ENCODE results near the gene HLA-DPB1. TPM values are rescaled to one million over a fixed set of nuclear protein-coding genes. Genes with fewer than 3 reads are reported as not detected.

Gene HLA-DPB1
- total and polyA plus RNA-seq, 2 of the 4 experiments (the other 2 are of a cell fraction) = 7.7 to 10.7 TPM

GRCh38 chr6:33078919-33079521 is 3.2 kb downstream of the HLA-DPB1 start:
- WGBS, 2 experiments (ENCODE audit: extremely low coverage in 2 of 2, insufficient read length in 1 of 2) = 57% methylated on average over 1 of the region's 2 CpGs; no CpG with 5 or more reads in 1 of the 2 experiments
- CTCF ChIA-PET = no interaction called here
- no TSS peak for BruUV-seq (replicated peaks)

More at GRCh38 chr6:33078919-33079521, 3.2 kb downstream of the HLA-DPB1 start:
- Histone ChIP-seq H4K20me1 (ENCODE audit: insufficient read depth, low read length) (no peaks in the 10 kb centered on the region), H4K5ac (ENCODE audit: low read depth, low read length) (no peak overlapping the region), H3K9ac (ENCODE audit: low read depth, low read length) (no peak overlapping the region), H2AK5ac (ENCODE audit: low read depth, low read length) (no peak overlapping the region), H2BK20ac (ENCODE audit: low read depth, low read length) (no peak overlapping the region), H2AFZ (replicated peaks; ENCODE audit: low read length, poor library complexity) (no peak overlapping the region), H2BK120ac (ENCODE audit: low read depth, low read length) (no peak overlapping the region), H4K8ac (ENCODE audit: low read depth in 2 of 2, low read length in 2 of 2) (no peak overlapping the region), H3K27me3 (ENCODE audit: control insufficient read depth, insufficient read depth, low read length) (peaks cover 14% of the 10 kb centered on the region), H3K23ac (ENCODE audit: low read depth, low read length) (no peak overlapping the region), H3K4ac (ENCODE audit: low read depth, low read length) (no peak overlapping the region), H3K4me2 (ENCODE audit: low read depth, low read length) (no peak overlapping the region), H3K9me3 (ENCODE audit: control insufficient read depth, insufficient read depth, low read length) (no peaks in the 10 kb centered on the region), H2BK5ac (ENCODE audit: low read depth, low read length, poor library complexity, severe bottlenecking) (no peak overlapping the region), H3K79me1 (ENCODE audit: low read depth in 1 of 2, low read length in 2 of 2) (no peaks in the 10 kb centered on the region), H3K27ac (ENCODE audit: insufficient read depth, low read length) (no peak overlapping the region), H3K18ac (ENCODE audit: low read depth, low read length) (no peak overlapping the region), H3K9me1 (ENCODE audit: insufficient read depth, low read length) (no peaks in the 10 kb centered on the region; the same call in 1 of the 2 replicates), H3K56ac (ENCODE audit: extremely low read depth, insufficient read depth, low read length) (no peak overlapping the region), H3K4me1 (ENCODE audit: control insufficient read depth, insufficient read depth, low read length) (no peaks in the 10 kb centered on the region; the same call in 1 of the 2 replicates), H2BK15ac (ENCODE audit: low read depth, low read length) (no peak overlapping the region), H2AK9ac (replicated peaks; ENCODE audit: low read depth, low read length, poor library complexity) (no peak overlapping the region), H3K36me3 (ENCODE audit: control insufficient read depth, insufficient read depth, low read length) (no peaks in the 10 kb centered on the region), H4K91ac (ENCODE audit: insufficient read depth, low read depth, low read length) (no peak overlapping the region), H3K4me3 (ENCODE audit: insufficient read depth, low read depth, low read length) (no peak overlapping the region), H3K14ac (replicated peaks; ENCODE audit: low read depth, low read length) (no peak overlapping the region)
- in situ Hi-C loops (cut with MboI; ENCODE audit: low sequenced_read_pairs) = no loop called here
- ATAC-seq (ENCODE audit: low read depth) (no peak), DNase-seq (no peak)
- intact Hi-C loops (cut with micrococcal nuclease) = no loop called here
- TF ChIP-seq CTCF (conservative IDR thresholded peaks at IDR 0.05; ENCODE audit: low read depth, low read length) (no peak), POLR2A (IDR thresholded peaks at IDR 0.05; ENCODE audit: low read depth, low read length) (no peak), RFX5 (IDR thresholded peaks at IDR 0.05; ENCODE audit: low read depth, low read length) (no peak)
- POLR2A ChIA-PET (ENCODE audit: unreplicated experiment) = interaction anchor here (0.5 kb wide), 1 partner anchor 179 kb away, joined by 6 read pairs; no protein-coding TSS in a partner anchor
- dilution Hi-C loops (cut with HindIII; ENCODE audit: low sequenced_read_pairs, unreplicated experiment) = no loop called here

Measured in IMR-90 (cell line).